HCT116 (cell line): Measurements from ENCODE around the gene WNK2. TPM values are rescaled to one million over a fixed set of nuclear protein-coding genes. Genes with fewer than 3 reads are reported as not detected.

Experiments used
- ATAC-seq: fragments of 200-7000 bp; cut with Tn5 transposase; 2 replicates; pipeline ENCODE4 v1.9.1; 2020; ENCODE audit warnings: mild to moderate bottlenecking, moderate library complexity
- BruUV-seq: library from RNA; stranded (reverse); fragments of 400-500 nt; replicated peaks from 2 replicates; lab custom pipeline; 2021; lab: Mats Ljungman, UMichigan
- CTCF ChIA-PET: fragments of 300-600 bp; sonication (Branson Sonifier 250); formaldehyde crosslinking; loops from one replicate; lab custom pipeline; 2021; ENCODE audit warnings: antibody characterized with exemption; lab: Charles Lee
- POLR2A ChIA-PET: fragments of 300-600, 350-600 bp; sonication (Branson Sonifier 250); formaldehyde crosslinking; loops from one replicate; lab custom pipeline; 2021; ENCODE audit warnings: antibody characterized with exemption; lab: Charles Lee
- RAD21 ChIA-PET, 2 experiments: fragments of 300-600 bp; sonication (Branson Sonifier 250); formaldehyde crosslinking; loops; one replicate each; lab custom pipeline; 2023; ENCODE audit warnings: low total read pairs in 2 of 2; ENCODE audit not compliant: uncharacterized antibody in 2 of 2, unreplicated experiment in 2 of 2, low non-redundant PET in 1 of 2; lab: Charles Lee
- DNase-seq: peaks from one replicate; pipeline ENCODE4 v3.0.0-alpha.2; 2010; ENCODE audit warnings: low read depth, low spot score
- H2AFZ ChIP-seq: fragments of 200-600 bp; shearing (Covaris generic), sonication (generic); 2 replicates; pipeline ENCODE4 v1.6.1; 2017; ENCODE audit warnings: low read depth, mixed run types, mixed read lengths, antibody characterized with exemption, low read length; ENCODE audit not compliant: poor library complexity, severe bottlenecking
- H3K27ac ChIP-seq: 2 replicates; pipeline ENCODE4 v1.5.1; 2012; ENCODE audit warnings: low read depth, low read length
- H3K27me3 ChIP-seq: fragments of 200-600 bp; sonication (generic); 2 replicates; pipeline ENCODE4 v1.6.1; 2016; ENCODE audit warnings: mixed run types, low read length, mixed read lengths; ENCODE audit not compliant: insufficient read depth
- H3K36me3 ChIP-seq, 2 experiments: fragments of 200-500 bp in 1 of 2; fragments of 200-600 bp in 1 of 2; sonication (Bioruptor generic) in 1 of 2; sonication (generic) in 1 of 2; 2 replicates each; pipeline versions ENCODE4 v1.5.1 to v1.6.1; 2014 to 2016; ENCODE audit warnings: low read length in 2 of 2, inconsistent platforms in 1 of 2, mixed read lengths in 1 of 2, mixed run types in 1 of 2; ENCODE audit not compliant: insufficient read depth in 2 of 2, control insufficient read depth in 1 of 2
- H3K4me1 ChIP-seq, 2 experiments: fragments of 200-600 bp in 1 of 2; sonication (generic) in 1 of 2; 2 replicates each; pipeline versions ENCODE4 v1.5.1 to v1.6.1; 2012 to 2017; ENCODE audit warnings: low read length in 2 of 2, inconsistent platforms in 1 of 2, mild to moderate bottlenecking in 1 of 2, mixed read lengths in 1 of 2, mixed run types in 1 of 2, moderate library complexity in 1 of 2; ENCODE audit not compliant: insufficient read depth in 2 of 2, control insufficient read depth in 1 of 2
- H3K4me2 ChIP-seq: fragments of 200-600 bp; sonication (generic); 2 replicates; pipeline ENCODE4 v1.6.1; 2017; ENCODE audit warnings: mixed run types, low read length, mixed read lengths
- H3K4me3 ChIP-seq, 2 experiments: fragments of 200-600 bp in 1 of 2; sonication (generic) in 1 of 2; replicated peaks in 1 of 2; 2 replicates each; pipeline ENCODE4 v1.5.1; 2011 to 2016; ENCODE audit warnings: low read length in 2 of 2, control low read depth in 1 of 2, low read depth in 1 of 2, mild to moderate bottlenecking in 1 of 2, mixed read lengths in 1 of 2, mixed run types in 1 of 2
- H3K79me2 ChIP-seq: fragments of 200-600 bp; sonication (generic); 2 replicates; pipeline ENCODE4 v1.6.1; 2017; ENCODE audit warnings: mild to moderate bottlenecking, mixed run types, low read length, moderate library complexity, mixed read lengths; ENCODE audit not compliant: insufficient read depth
- H3K9ac ChIP-seq: fragments of 200-600 bp; sonication (generic); 2 replicates; pipeline ENCODE4 v1.6.1; 2016; ENCODE audit warnings: low read length, mixed read lengths
- H3K9me2 ChIP-seq: fragments of 200-600 bp; sonication (generic), shearing (Covaris generic); 2 replicates; pipeline ENCODE4 v1.6.1; 2017; ENCODE audit warnings: mixed run types, mild to moderate bottlenecking, moderate library complexity; ENCODE audit not compliant: insufficient read depth
- H3K9me3 ChIP-seq, 2 experiments: fragments of 200-500 bp in 1 of 2; fragments of 200-600 bp in 1 of 2; sonication (Bioruptor generic) in 1 of 2; sonication (generic) in 1 of 2; 2 replicates each; pipeline ENCODE4 v1.6.1; 2014 to 2017; ENCODE audit warnings: low read length in 2 of 2, mixed read lengths in 2 of 2, inconsistent platforms in 1 of 2, low read depth in 1 of 2, mild to moderate bottlenecking in 1 of 2, mixed run types in 1 of 2, moderate library complexity in 1 of 2; ENCODE audit not compliant: control insufficient read depth in 1 of 2, insufficient read depth in 1 of 2
- H4K20me1 ChIP-seq: fragments of 200-600 bp; sonication (generic), shearing (Covaris generic); 2 replicates; pipeline ENCODE4 v1.6.1; 2017; ENCODE audit warnings: mixed run types, mild to moderate bottlenecking, moderate library complexity; ENCODE audit not compliant: insufficient read depth
- EGR1 ChIP-seq: IDR thresholded peaks from 2 replicates; pipeline ENCODE4 v1.6.1; 2012; ENCODE audit warnings: low read depth
- ELF1 ChIP-seq: IDR thresholded peaks from 2 replicates; pipeline ENCODE4 v1.6.1; 2012; ENCODE audit warnings: low read depth, borderline replicate concordance
- EZH2phosphoT487 ChIP-seq: fragments of 200-600 bp; IDR thresholded peaks from 2 replicates; pipeline ENCODE4 v1.6.1; 2018; ENCODE audit warnings: antibody characterized with exemption, borderline replicate concordance
- FOSL1 ChIP-seq: IDR thresholded peaks from 2 replicates; pipeline ENCODE4 v1.6.1; 2012; ENCODE audit warnings: low read depth
- MAX ChIP-seq: IDR thresholded peaks from 2 replicates; pipeline ENCODE4 v1.6.1; 2012
- POLR2A ChIP-seq: IDR thresholded peaks from 2 replicates; pipeline ENCODE4 v1.7.0; 2011; ENCODE audit warnings: borderline replicate concordance; ENCODE audit not compliant: insufficient read depth, insufficient read length; ENCODE audit errors: extremely low read depth
- POLR2AphosphoS5 ChIP-seq: IDR thresholded peaks from 2 replicates; pipeline ENCODE4 v1.6.1; 2011; ENCODE audit warnings: mild to moderate bottlenecking, low read depth, low read length, moderate library complexity
- RAD21 ChIP-seq: IDR thresholded peaks from 2 replicates; pipeline ENCODE4 v1.6.1; 2012; ENCODE audit warnings: low read depth, mild to moderate bottlenecking
- YY1 ChIP-seq: IDR thresholded peaks from 2 replicates; pipeline ENCODE4 v1.6.1; 2011; ENCODE audit warnings: low read length, low read depth, moderate library complexity, mild to moderate bottlenecking; ENCODE audit not compliant: insufficient replicate concordance; ENCODE audit errors: extremely low read depth
- ZFX ChIP-seq: fragments of 450-650 bp; IDR thresholded peaks from 2 replicates; pipeline ENCODE4 v1.6.1; 2017
- intact Hi-C: fragments of 100-400 bp; cut with micrococcal nuclease; formaldehyde crosslinking; loops from 2 replicates; pipeline ENCODE4 v1.10.0; 2022
- total RNA-seq: library from RNA; stranded (reverse); gene quantifications from one replicate; pipeline ENCODE4 v1.2.1, GENCODE V29; 2021; ENCODE audit not compliant: unreplicated experiment
- TF ChIP-seq, protein P1 (sequence below): IDR thresholded peaks from 2 replicates; pipeline ENCODE4 v1.6.1; 2011; ENCODE audit warnings: mild to moderate bottlenecking, low read length, moderate library complexity; ENCODE audit not compliant: insufficient replicate concordance; ENCODE audit errors: extremely low read depth

The WNK2 gene
- total RNA-seq, 1 experiment from 2014 or later: 24.4 TPM

DNA sequence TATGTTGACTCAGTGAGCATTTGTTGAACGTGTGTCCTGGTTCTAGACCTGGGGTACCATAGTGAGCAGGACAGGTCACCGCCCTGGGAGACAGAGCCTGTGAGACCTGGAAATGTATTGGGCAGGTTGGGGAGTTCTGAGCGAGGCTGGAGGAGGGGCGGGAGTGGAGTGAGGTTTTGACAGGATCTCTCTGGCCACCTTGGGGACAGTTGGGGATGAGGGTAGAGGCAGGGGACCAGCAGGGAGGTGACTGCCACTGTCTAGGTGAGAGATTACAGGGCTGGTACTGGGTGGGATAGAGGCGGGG lies 7.4 kb downstream of the WNK2 start:
- H3K27me3 ChIP-seq: no peaks in the 10 kb centered on the region
- H3K4me2 ChIP-seq: no peak overlapping the region
- H3K4me3 ChIP-seq: no peak overlapping the region
- no peak for DNase-seq
- no peak overlapping the region for H2AFZ ChIP-seq
- no peak overlapping the region for H3K9ac ChIP-seq
- no peaks in the 10 kb centered on the region; a peak in 1 of 4 replicates for H3K4me1 ChIP-seq
- H3K79me2 ChIP-seq: peaks cover 29% of the 10 kb centered on the region; the same call in 1 of the 2 replicates
- no peak overlapping the region for H3K27ac ChIP-seq
- RAD21 ChIA-PET: no interaction called here
- H3K9me2 ChIP-seq: no peaks in the 10 kb centered on the region
- no peak for ATAC-seq
- H3K9me3 ChIP-seq: no peaks in the 10 kb centered on the region
- CTCF ChIA-PET: no interaction called here
- H3K36me3 ChIP-seq: no peaks in the 10 kb centered on the region; a peak in 1 of 4 replicates
- no peaks in the 10 kb centered on the region for H4K20me1 ChIP-seq
- TF ChIP-seq ZFX (no peak), YY1 (no peak), POLR2AphosphoS5 (no peak), EZH2phosphoT487 (no peak), ELF1 (no peak), FOSL1 (no peak), RAD21 (no peak), POLR2A (no peak), MAX (no peak), EGR1 (no peak)
- TF ChIP-seq, protein P1, sequence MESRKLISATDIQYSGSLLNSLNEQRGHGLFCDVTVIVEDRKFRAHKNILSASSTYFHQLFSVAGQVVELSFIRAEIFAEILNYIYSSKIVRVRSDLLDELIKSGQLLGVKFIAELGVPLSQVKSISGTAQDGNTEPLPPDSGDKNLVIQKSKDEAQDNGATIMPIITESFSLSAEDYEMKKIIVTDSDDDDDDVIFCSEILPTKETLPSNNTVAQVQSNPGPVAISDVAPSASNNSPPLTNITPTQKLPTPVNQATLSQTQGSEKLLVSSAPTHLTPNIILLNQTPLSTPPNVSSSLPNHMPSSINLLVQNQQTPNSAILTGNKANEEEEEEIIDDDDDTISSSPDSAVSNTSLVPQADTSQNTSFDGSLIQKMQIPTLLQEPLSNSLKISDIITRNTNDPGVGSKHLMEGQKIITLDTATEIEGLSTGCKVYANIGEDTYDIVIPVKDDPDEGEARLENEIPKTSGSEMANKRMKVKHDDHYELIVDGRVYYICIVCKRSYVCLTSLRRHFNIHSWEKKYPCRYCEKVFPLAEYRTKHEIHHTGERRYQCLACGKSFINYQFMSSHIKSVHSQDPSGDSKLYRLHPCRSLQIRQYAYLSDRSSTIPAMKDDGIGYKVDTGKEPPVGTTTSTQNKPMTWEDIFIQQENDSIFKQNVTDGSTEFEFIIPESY: no peak
- intact Hi-C loops: no loop called here
- no TSS peak for BruUV-seq
- POLR2A ChIA-PET: no interaction called here
